T-helper 17 cell (primary cell): ENCODE measurements around the gene AGBL1. TPM values are rescaled to one million over a fixed set of nuclear protein-coding genes. Genes with fewer than 3 reads are reported as not detected.

Source experiments
- ATAC-seq: fragments of 150-1000 bp; cut with Tn5 transposase; 2 replicates; pipeline ENCODE4 v1.10.0; 2021; ENCODE audit warnings: mild to moderate bottlenecking, moderate library complexity
- DNase-seq, 3 donors: peaks; one replicate each; pipeline versions ENCODE4 v3.0.0 to v3.0.0-alpha.2; 2020 to 2021
- H3K9me3 ChIP-seq: one replicate; pipeline ENCODE4 v1.7.0; 2013; ENCODE audit warnings: low read length, mild to moderate bottlenecking; ENCODE audit not compliant: control insufficient read depth, poor library complexity, severe bottlenecking
- H3K27ac Mint-ChIP-seq: one replicate; pipeline ENCODE4 v1.8.0; 2022; ENCODE audit warnings: mild to moderate bottlenecking, moderate library complexity, mixed read lengths
- H3K27me3 Mint-ChIP-seq: one replicate; pipeline ENCODE4 v1.8.0; 2022; ENCODE audit warnings: mixed read lengths
- H3K36me3 Mint-ChIP-seq: one replicate; pipeline ENCODE4 v1.8.0; 2022; ENCODE audit warnings: low read depth, mixed read lengths
- H3K4me1 Mint-ChIP-seq: one replicate; pipeline ENCODE4 v1.8.0; 2022; ENCODE audit warnings: mild to moderate bottlenecking, mixed read lengths
- H3K4me3 Mint-ChIP-seq: one replicate; pipeline ENCODE4 v1.8.0; 2022; ENCODE audit warnings: mild to moderate bottlenecking, moderate library complexity, mixed read lengths
- total RNA-seq, 4 donors: library from RNA in 2 of 4; stranded (reverse) in 2 of 4; gene quantifications; one replicate each; pipeline ENCODE4 v1.2.3 and lab custom pipeline; 2022 to 2026

Gene AGBL1
- total RNA-seq, 2 donors from 2014 or later, result not detected

DNA sequence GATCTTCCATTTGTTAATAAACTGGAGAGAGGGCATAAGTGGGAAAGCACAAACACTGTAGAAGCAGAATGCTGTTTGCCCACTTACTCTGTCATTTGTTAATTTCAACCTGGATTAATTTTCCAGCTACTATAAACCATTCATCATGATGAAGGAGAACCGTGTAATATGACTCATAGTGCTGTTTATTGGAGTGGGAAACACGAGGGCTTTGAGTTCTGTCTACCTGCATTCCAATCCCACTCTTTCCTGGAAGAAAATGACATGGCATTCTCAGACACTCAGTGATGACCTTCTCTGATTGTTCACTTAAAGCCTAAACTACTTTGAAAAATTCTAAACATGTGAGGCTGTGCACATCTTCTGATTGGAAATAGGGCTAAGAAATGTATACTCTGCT lies 826.7 kb downstream of the AGBL1 start:
- Mint-ChIP-seq H3K27ac (no peak overlapping the region), H3K4me1 (no peaks in the 10 kb centered on the region), H3K4me3 (no peak overlapping the region), H3K27me3 (peaks cover 21% of the 10 kb centered on the region), H3K36me3 (no peaks in the 10 kb centered on the region)
- no peak for ATAC-seq
- no peaks in the 10 kb centered on the region for H3K9me3 ChIP-seq
- no peak for DNase-seq

GRCh38 chr15:86911022-86911421 lies 831.4 kb downstream of the AGBL1 start:
- H3K27me3 Mint-ChIP-seq, result peaks cover 20% of the 10 kb centered on the region
- no peak for ATAC-seq

GRCh38 chr15:86912661-86913060 lies 833.0 kb downstream of the AGBL1 start:
- H3K4me3 Mint-ChIP-seq, result no peak overlapping the region
- no peak overlapping the region for H3K27ac Mint-ChIP-seq
- no peaks in the 10 kb centered on the region for H3K36me3 Mint-ChIP-seq
- no peaks in the 10 kb centered on the region for H3K9me3 ChIP-seq
- no peak for ATAC-seq
- no peaks in the 10 kb centered on the region for H3K4me1 Mint-ChIP-seq
- peaks cover 10% of the 10 kb centered on the region for H3K27me3 Mint-ChIP-seq
- DNase-seq, result no peak

More at GRCh38 chr15:86911022-86911421, 831.4 kb downstream of the AGBL1 start:
- no peak overlapping the region for H3K4me3 Mint-ChIP-seq
- no peaks in the 10 kb centered on the region for H3K36me3 Mint-ChIP-seq
- H3K9me3 ChIP-seq, result no peaks in the 10 kb centered on the region
- no peak overlapping the region for H3K27ac Mint-ChIP-seq
- no peak for DNase-seq
- no peaks in the 10 kb centered on the region for H3K4me1 Mint-ChIP-seq

- Mint-ChIP-seq H3K4me1 (no peaks in the 10 kb centered on the region), H3K27me3 (peaks cover 31% of the 10 kb centered on the region), H3K36me3 (no peaks in the 10 kb centered on the region), H3K27ac (no peak overlapping the region), H3K4me3 (no peak overlapping the region)
- H3K9me3 ChIP-seq, result no peaks in the 10 kb centered on the region
- DNase-seq (no peak), ATAC-seq (no peak)
These were observed 836.2 kb downstream of the AGBL1 start for GRCh38 chr15:86915811-86916331.

DNA sequence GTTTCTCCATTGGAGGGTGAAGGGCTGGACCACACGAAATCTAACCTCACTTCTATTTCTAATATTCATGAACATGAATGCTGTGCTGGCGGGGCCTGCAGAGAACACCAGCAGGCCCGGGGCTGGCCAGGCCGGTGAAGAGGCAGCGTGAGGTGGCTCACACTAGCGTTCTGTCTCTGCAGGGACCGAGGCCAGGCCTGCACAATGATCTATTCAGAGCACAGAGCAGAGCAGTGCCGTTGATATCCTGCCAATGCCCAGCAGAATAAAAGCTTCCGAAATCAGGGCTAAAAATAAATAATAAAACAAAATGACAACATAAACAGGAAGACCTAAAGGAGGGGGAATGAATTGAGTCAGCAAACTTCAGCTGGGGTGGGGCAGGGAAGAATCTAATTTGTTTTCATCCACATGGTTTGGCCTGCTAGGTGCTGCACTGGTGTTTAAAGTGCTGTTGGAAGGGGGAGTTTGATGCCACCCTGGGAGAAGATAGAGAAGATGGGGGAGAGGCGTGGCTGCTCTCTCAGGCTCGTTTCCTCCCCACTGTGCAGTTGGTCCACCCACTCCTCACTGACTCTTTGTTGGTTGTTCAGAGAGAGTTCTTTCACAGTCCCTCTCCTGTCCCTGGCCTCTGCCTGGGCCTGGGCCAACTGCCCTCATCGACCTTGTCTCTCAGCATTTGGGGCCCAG lies 837.1 kb downstream of the AGBL1 start:
- H3K9me3 ChIP-seq, result no peaks in the 10 kb centered on the region
- Mint-ChIP-seq H3K27ac (no peak overlapping the region), H3K4me1 (no peaks in the 10 kb centered on the region), H3K36me3 (no peaks in the 10 kb centered on the region), H3K27me3 (peaks cover 41% of the 10 kb centered on the region), H3K4me3 (no peak overlapping the region)
- DNase-seq (no peak), ATAC-seq (no peak)

DNA sequence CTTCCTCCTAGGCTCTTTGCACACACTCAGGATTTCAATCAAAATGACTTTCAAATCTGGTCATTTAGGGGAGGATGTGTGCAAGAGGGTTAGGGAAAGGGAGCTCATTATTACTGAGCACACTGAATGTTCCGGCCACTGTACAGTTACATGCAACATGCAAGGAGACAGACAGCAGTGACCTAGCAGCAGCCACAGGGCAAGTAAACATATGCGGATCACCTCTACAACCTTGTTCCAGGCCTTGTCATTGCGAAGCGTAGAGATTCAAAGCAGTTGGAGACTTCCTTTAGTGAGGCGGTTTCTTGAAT lies 837.6 kb downstream of the AGBL1 start:
- no peaks in the 10 kb centered on the region for H3K9me3 ChIP-seq
- ATAC-seq (no peak), DNase-seq (no peak)
- H3K27ac Mint-ChIP-seq, result no peak overlapping the region
- peaks cover 41% of the 10 kb centered on the region for H3K27me3 Mint-ChIP-seq
- H3K4me3 Mint-ChIP-seq, result no peak overlapping the region
- no peaks in the 10 kb centered on the region for H3K36me3 Mint-ChIP-seq
- no peaks in the 10 kb centered on the region for H3K4me1 Mint-ChIP-seq

DNA sequence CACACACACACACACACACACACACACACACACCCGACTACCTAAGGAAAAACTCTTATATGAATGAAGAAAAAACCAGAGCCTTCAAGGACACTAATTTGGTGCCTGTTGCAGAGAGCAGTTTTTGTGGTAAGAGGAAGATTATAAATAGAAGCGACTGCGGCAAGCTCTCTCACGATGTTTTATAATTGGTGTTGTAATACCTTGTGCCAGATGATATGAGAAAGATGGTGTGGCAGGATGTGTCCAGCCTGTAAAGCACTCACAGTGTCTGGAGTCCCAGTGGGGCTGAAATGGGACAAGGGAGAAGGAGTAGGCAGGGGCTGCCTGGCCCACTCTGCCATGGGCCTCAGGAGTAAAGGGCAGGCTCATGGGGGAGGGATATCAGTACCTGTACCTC lies 839.9 kb downstream of the AGBL1 start:
- H3K9me3 ChIP-seq, result no peaks in the 10 kb centered on the region
- Mint-ChIP-seq H3K27ac (no peak overlapping the region), H3K4me1 (no peaks in the 10 kb centered on the region), H3K36me3 (no peaks in the 10 kb centered on the region), H3K4me3 (no peak overlapping the region), H3K27me3 (peaks cover 31% of the 10 kb centered on the region)
- DNase-seq, result no peak
- no peak for ATAC-seq

GRCh38 chr15:86929461-86929860 lies 849.8 kb downstream of the AGBL1 start:
- Mint-ChIP-seq H3K27me3 (peaks cover 19% of the 10 kb centered on the region), H3K4me1 (no peaks in the 10 kb centered on the region), H3K4me3 (no peak overlapping the region), H3K36me3 (no peaks in the 10 kb centered on the region), H3K27ac (no peak overlapping the region)
- ATAC-seq, result no peak
- DNase-seq, result no peak
- H3K9me3 ChIP-seq, result no peaks in the 10 kb centered on the region

- no peaks in the 10 kb centered on the region for H3K9me3 ChIP-seq
- DNase-seq, result no peak
- no peak overlapping the region for H3K27ac Mint-ChIP-seq
- no peak for ATAC-seq
- no peaks in the 10 kb centered on the region for H3K4me1 Mint-ChIP-seq
- no peak overlapping the region for H3K4me3 Mint-ChIP-seq
- no peaks in the 10 kb centered on the region for H3K36me3 Mint-ChIP-seq
- H3K27me3 Mint-ChIP-seq, result peaks cover 23% of the 10 kb centered on the region
These were observed 852.8 kb downstream of the AGBL1 start for GRCh38 chr15:86932456-86932855.

- no peaks in the 10 kb centered on the region for H3K9me3 ChIP-seq
- H3K4me3 Mint-ChIP-seq, result no peak overlapping the region
- H3K4me1 Mint-ChIP-seq, result no peaks in the 10 kb centered on the region
- H3K27me3 Mint-ChIP-seq, result peaks cover 24% of the 10 kb centered on the region
- no peak overlapping the region for H3K27ac Mint-ChIP-seq
- DNase-seq, result no peak
- ATAC-seq, result no peak
- no peaks in the 10 kb centered on the region for H3K36me3 Mint-ChIP-seq
These were observed 856.2 kb downstream of the AGBL1 start for GRCh38 chr15:86935841-86936240.

DNA sequence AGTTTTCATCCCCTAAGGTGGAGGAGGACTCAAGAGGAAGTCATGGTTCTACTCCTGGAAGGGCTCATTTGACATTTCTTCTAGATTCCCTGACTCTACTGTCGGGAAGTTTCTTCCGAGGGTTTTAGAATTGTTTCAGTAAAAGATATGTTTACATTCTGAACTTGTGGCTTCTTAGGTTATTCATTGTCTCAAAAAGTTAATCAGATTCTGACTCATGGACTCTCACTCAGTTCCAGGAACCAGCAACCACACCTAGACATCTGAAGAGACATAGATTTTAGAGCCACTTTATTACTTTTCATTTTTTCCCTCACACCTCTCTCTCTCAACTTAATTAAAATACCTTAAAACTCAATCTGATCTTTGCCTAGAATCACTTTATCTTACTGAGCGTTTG lies 862.6 kb downstream of the AGBL1 start:
- H3K4me3 Mint-ChIP-seq, result no peak overlapping the region

GRCh38 chr15:86948719-86949118 lies 869.0 kb downstream of the AGBL1 start:
- Mint-ChIP-seq H3K4me1 (peaks cover 2% of the 10 kb centered on the region), H3K27me3 (peaks cover 13% of the 10 kb centered on the region), H3K4me3 (no peak overlapping the region), H3K36me3 (no peaks in the 10 kb centered on the region), H3K27ac (no peak overlapping the region)
- DNase-seq (no peak), ATAC-seq (no peak)
- H3K9me3 ChIP-seq, result no peaks in the 10 kb centered on the region

More for the DNA sequence above, 862.6 kb downstream of the AGBL1 start:
- Mint-ChIP-seq H3K36me3 (no peaks in the 10 kb centered on the region), H3K27me3 (peaks cover 37% of the 10 kb centered on the region), H3K4me1 (no peaks in the 10 kb centered on the region), H3K27ac (no peak overlapping the region)
- DNase-seq (no peak), ATAC-seq (no peak)
- no peaks in the 10 kb centered on the region for H3K9me3 ChIP-seq

DNA sequence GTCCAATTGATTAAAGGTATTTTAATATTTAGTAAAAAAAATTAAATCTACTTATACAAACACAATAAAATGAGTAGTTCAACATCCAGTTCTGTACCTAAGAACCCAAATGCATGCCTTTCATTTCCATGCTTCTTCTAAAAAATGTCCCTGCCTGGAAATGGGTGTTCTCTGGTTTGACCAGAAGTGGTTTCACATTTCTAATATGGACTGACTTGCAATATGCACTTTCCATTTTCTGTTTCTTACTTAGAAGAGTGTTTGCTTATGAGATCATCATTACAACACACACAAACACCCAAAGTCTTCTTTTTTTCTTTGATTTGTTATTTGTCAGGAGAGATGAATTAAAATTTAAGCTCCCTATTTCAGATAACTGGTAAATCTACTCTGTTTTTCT lies 879.6 kb downstream of the AGBL1 start:
- H3K27ac Mint-ChIP-seq, result no peak overlapping the region
- H3K4me1 Mint-ChIP-seq, result no peaks in the 10 kb centered on the region
- H3K4me3 Mint-ChIP-seq, result no peak overlapping the region
- DNase-seq (no peak), ATAC-seq (no peak)
- H3K27me3 Mint-ChIP-seq, result peaks cover 5% of the 10 kb centered on the region
- H3K9me3 ChIP-seq, result no peaks in the 10 kb centered on the region
- H3K36me3 Mint-ChIP-seq, result no peaks in the 10 kb centered on the region

DNA sequence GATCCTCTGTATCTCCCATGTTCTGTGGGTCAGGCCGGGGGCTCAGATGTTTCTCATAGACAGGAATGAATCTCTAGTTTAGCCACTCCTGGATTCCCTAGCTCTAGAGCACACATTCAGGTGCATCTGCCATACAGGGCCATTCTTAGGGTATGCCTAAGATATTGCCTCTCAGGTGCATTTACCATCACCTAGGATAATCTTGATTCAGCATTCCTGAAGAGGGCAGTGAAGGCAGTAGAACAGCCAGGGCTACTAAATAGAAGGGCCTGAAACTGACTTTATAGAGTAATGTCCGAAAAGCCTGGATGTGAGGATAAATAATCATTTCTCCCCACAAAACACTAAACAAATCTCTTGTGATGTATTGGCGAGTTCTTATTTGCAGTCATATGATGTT lies 882.0 kb downstream of the AGBL1 start:
- no peak for ATAC-seq
- no peaks in the 10 kb centered on the region for H3K27me3 Mint-ChIP-seq

More for the DNA sequence above, 882.0 kb downstream of the AGBL1 start:
- H3K9me3 ChIP-seq, result no peaks in the 10 kb centered on the region
- DNase-seq, result no peak
- no peak overlapping the region for H3K27ac Mint-ChIP-seq
- no peaks in the 10 kb centered on the region for H3K36me3 Mint-ChIP-seq
- H3K4me1 Mint-ChIP-seq, result no peaks in the 10 kb centered on the region
- H3K4me3 Mint-ChIP-seq, result no peak overlapping the region
